Tibial artery (tissue), 4 donors: Measurements from ENCODE around the gene WHRN.

Experiments used
- DNase-seq, 2 donors: peaks; one replicate each; pipeline ENCODE4 v3.0.0-alpha.2; 2019
- H3K27ac ChIP-seq, 2 donors: fragments of 200-600 bp; sonication (generic) in 1 of 2; 1 replicate in 1 of 2; 2 replicates in 1 of 2; pipeline ENCODE4 v1.5.1; 2018 to 2019; ENCODE audit warnings: mild to moderate bottlenecking in 1 of 2
- H3K27me3 ChIP-seq, 2 donors: fragments of 200-600 bp; sonication (generic) in 1 of 2; one replicate each; pipeline versions ENCODE4 v1.5.1 to v1.6.0; 2016 to 2019
- H3K36me3 ChIP-seq, 3 donors: fragments of 200-600 bp; sonication (generic) in 2 of 3; one replicate each; pipeline ENCODE4 v1.5.1; 2016 to 2019; ENCODE audit warnings: mild to moderate bottlenecking in 2 of 3
- H3K4me1 ChIP-seq, 4 donors: fragments of 200-600 bp; sonication (generic) in 2 of 4; 1 replicate in 3 of 4; 2 replicates in 1 of 4; pipeline ENCODE4 v1.5.1; 2016 to 2019
- H3K4me3 ChIP-seq, 2 donors: fragments of 200-600 bp; sonication (generic) in 1 of 2; 1 replicate in 1 of 2; 2 replicates in 1 of 2; pipeline ENCODE4 v1.5.1; 2018 to 2019; ENCODE audit warnings: mild to moderate bottlenecking in 2 of 2
- H3K9me3 ChIP-seq, 3 donors: fragments of 200-600 bp; sonication (generic) in 1 of 3; one replicate each; pipeline ENCODE4 v1.5.1; 2016 to 2019
- CTCF ChIP-seq, 2 experiments: fragments of 200-600 bp in 1 of 2; fragments of 450-650 bp in 1 of 2; IDR thresholded peaks; one replicate each; pipeline ENCODE4 v1.5.1; 2017 to 2019; ENCODE audit warnings: antibody characterized with exemption in 2 of 2, mild to moderate bottlenecking in 1 of 2, moderate library complexity in 1 of 2
- intact Hi-C: fragments of 100-400 bp; cut with DNase I; formaldehyde crosslinking; loops from one replicate; pipeline ENCODE4 v1.15.0; 2023; ENCODE audit warnings: low total_unique reads

Gene WHRN

GRCh38 chr9:114396558-114397218 lies 108.6 kb downstream of the WHRN start:
- peak overlapping the region; percentile 82 to 87 for H3K27ac ChIP-seq
- no peaks in the 10 kb centered on the region for H3K27me3 ChIP-seq
- H3K9me3 ChIP-seq, result no peaks in the 10 kb centered on the region
- TF ChIP-seq CTCF (IDR thresholded peaks at IDR 0.05), result no peak
- peaks cover 0 to 53% (median 34%) of the 10 kb centered on the region in 4 donors for H3K4me1 ChIP-seq
- H3K4me3 ChIP-seq, result peak overlapping the region in 1 of 2 donors; percentile 82
- peak in 1 of 2 donors; percentile 45 for DNase-seq
- intact Hi-C loops, result no loop called here
- H3K36me3 ChIP-seq, result no peaks in the 10 kb centered on the region

- no peak overlapping the region for H3K4me3 ChIP-seq
- H3K27ac ChIP-seq, result peak overlapping the region; percentile 82 to 87
- intact Hi-C loops, result no loop called here
- DNase-seq, result no peak
- TF ChIP-seq CTCF (IDR thresholded peaks at IDR 0.05), result no peak
- H3K36me3 ChIP-seq, result no peaks in the 10 kb centered on the region
- H3K27me3 ChIP-seq, result no peaks in the 10 kb centered on the region
- no peaks in the 10 kb centered on the region for H3K9me3 ChIP-seq
- peaks cover 0 to 53% (median 34%) of the 10 kb centered on the region in 4 donors for H3K4me1 ChIP-seq
Measured at GRCh38 chr9:114395768-114396167, 109.5 kb downstream of the WHRN start.

GRCh38 chr9:114395334-114395617 lies 110.0 kb downstream of the WHRN start:
- no peak for TF ChIP-seq CTCF (IDR thresholded peaks at IDR 0.05)
- DNase-seq, result no peak
- Histone ChIP-seq H3K4me1 (peaks cover 0 to 53% (median 34%) of the 10 kb centered on the region in 4 donors), H3K4me3 (no peak overlapping the region), H3K36me3 (no peaks in the 10 kb centered on the region), H3K27ac (peak overlapping the region; percentile 82 to 87), H3K9me3 (no peaks in the 10 kb centered on the region), H3K27me3 (no peaks in the 10 kb centered on the region)
- intact Hi-C loops, result no loop called here

GRCh38 chr9:114394523-114395333 lies 110.5 kb downstream of the WHRN start:
- TF ChIP-seq CTCF (IDR thresholded peaks at IDR 0.05), result no peak
- intact Hi-C loops, result no loop called here
- Histone ChIP-seq H3K27me3 (no peaks in the 10 kb centered on the region), H3K4me3 (no peak overlapping the region), H3K27ac (peak overlapping the region; percentile 82 to 87), H3K36me3 (no peaks in the 10 kb centered on the region), H3K9me3 (no peaks in the 10 kb centered on the region), H3K4me1 (peaks cover 0 to 53% (median 36%) of the 10 kb centered on the region in 4 donors)
- DNase-seq, result no peak

GRCh38 chr9:114392749-114393112 lies 112.5 kb downstream of the WHRN start:
- DNase-seq, result no peak
- Histone ChIP-seq H3K36me3 (no peaks in the 10 kb centered on the region), H3K9me3 (no peaks in the 10 kb centered on the region), H3K4me1 (peaks cover 0 to 64% (median 51%) of the 10 kb centered on the region in 4 donors), H3K4me3 (no peak overlapping the region), H3K27me3 (no peaks in the 10 kb centered on the region), H3K27ac (peak overlapping the region; percentile 82 to 87)
- no peak for TF ChIP-seq CTCF (IDR thresholded peaks at IDR 0.05)
- intact Hi-C loops, result no loop called here
